KOPT-K1 (cell line): ENCODE data around the gene NHSL2.
"Not testable (repeated sequence)": the region's sequence is repeated elsewhere in the genome, so short reads cannot be mapped to it uniquely, and the experiment has no call there.

Source experiments
- H3K27ac ChIP-seq: fragments of 200-600 bp; sonication (generic); 2 replicates; pipeline ENCODE4 v1.5.1; 2016; ENCODE audit warnings: antibody characterized with exemption, mild to moderate bottlenecking, low read depth, low read length; ENCODE audit not compliant: poor library complexity, severe bottlenecking
- H3K36me3 ChIP-seq: fragments of 200-600 bp; sonication (generic); 2 replicates; pipeline ENCODE4 v1.5.1; 2017; ENCODE audit warnings: antibody characterized with exemption, mild to moderate bottlenecking, low read length, moderate library complexity; ENCODE audit not compliant: insufficient read depth
- H3K9me3 ChIP-seq: fragments of 200-600 bp; sonication (generic); 2 replicates; pipeline ENCODE4 v1.5.1; 2017; ENCODE audit warnings: antibody characterized with exemption, low read length, mild to moderate bottlenecking; ENCODE audit not compliant: insufficient read depth, poor library complexity, severe bottlenecking

Gene NHSL2

GRCh38 chrX:72169008-72169728, 258.5 kb downstream of the NHSL2 start:
- Histone ChIP-seq H3K27ac (peak overlapping the region; percentile 35), H3K9me3 (no peaks in the 10 kb centered on the region), H3K36me3 (no peaks in the 10 kb centered on the region)

GRCh38 chrX:72176289-72176688, 265.6 kb downstream of the NHSL2 start:
- H3K27ac ChIP-seq, H3K9me3 ChIP-seq, H3K36me3 ChIP-seq: not testable (repeated sequence)

GRCh38 chrX:72176981-72177380, 266.3 kb downstream of the NHSL2 start:
- H3K27ac ChIP-seq: no peak overlapping the region
- no peaks in the 10 kb centered on the region for H3K36me3 ChIP-seq

DNA sequence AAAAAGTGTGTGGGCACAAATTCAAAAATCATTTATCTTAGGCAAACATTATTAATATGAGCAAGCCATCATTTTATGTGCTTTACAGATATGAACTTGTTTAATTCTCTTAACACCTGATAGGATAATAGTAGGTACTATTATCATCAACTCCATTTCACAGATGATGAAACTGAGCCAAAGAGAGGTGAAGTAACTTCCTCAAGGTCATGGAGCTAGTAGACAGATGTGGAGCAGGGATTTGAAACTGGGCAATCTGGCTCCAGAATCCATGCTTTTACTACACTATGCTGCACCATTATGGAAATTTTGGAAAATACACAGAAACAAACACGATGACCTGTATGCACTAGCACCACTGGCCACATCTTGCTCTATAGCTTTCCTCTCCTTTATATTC, 269.9 kb downstream of the NHSL2 start:
- no peaks in the 10 kb centered on the region; the same call in 1 of the 2 replicates for H3K36me3 ChIP-seq
- peak overlapping the region; percentile 88 for H3K27ac ChIP-seq
- no peaks in the 10 kb centered on the region for H3K9me3 ChIP-seq

More at GRCh38 chrX:72176981-72177380, 266.3 kb downstream of the NHSL2 start:
- no peaks in the 10 kb centered on the region for H3K9me3 ChIP-seq

GRCh38 chrX:72181178-72182125, 270.8 kb downstream of the NHSL2 start, which contains the start of gene PIN4:
Gene PIN4 (plus strand): TSS chrX:72181757. CDS start chrX:72181786, 29 bp downstream.
- Histone ChIP-seq H3K9me3 (no peaks in the 10 kb centered on the region), H3K36me3 (no peaks in the 10 kb centered on the region; the same call in 1 of the 2 replicates), H3K27ac (peak within 1 kb of the TSS; percentile 88)

DNA sequence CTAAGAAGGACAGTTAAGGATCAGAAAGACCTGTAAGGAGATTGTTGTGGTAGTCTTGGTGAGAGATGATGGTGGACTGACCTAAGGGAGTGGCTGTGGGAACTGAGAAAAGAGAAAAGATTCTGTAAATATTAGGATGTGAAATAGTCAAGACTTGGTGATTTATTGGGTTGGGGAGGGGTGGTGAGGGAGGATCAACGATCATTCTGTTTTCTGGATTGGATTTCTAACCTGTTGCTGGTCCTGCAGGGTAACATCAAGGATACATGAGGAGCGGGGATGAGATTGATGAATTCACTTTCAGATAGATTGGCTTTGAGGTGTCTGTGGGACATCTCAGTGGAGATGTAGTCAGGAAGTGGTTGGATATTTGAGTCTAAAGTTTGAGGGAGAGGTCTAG, 272.3 kb downstream of the NHSL2 start:
- H3K9me3 ChIP-seq: no peaks in the 10 kb centered on the region

DNA sequence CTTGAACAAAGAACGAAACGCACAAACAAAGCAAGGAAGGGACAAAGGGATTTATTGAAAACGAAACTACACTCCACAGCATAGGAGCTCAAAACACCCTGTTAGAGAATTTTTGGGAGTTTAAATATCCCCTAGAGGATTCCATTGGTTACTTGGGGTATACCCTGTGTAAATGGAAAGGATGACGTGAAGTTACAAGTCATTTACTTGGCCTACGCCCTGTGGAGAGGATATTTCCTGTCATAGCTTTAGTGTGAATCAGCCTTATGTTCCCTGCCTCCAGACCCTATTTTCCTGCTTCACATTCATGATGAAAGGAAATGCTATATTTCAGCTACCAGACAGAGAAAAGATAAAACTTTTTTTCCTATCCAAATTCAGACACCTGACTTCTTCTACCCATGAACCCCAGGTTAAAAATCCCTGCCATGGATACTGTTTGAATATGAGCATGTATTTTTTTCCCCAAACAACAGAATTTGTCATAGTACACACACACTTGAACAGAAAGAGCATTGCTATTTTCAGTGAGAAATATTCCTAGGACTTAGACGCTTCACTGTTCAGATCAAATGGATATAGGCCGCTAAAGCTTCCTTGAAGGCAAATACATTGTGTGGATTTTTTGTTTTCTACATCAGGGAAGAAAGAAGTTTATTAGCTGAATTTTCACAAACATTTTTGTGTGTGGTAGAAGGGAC, 291.3 kb downstream of the NHSL2 start:
- H3K9me3 ChIP-seq: no peaks in the 10 kb centered on the region
- H3K27ac ChIP-seq: no peak overlapping the region
- H3K36me3 ChIP-seq: peaks cover 78% of the 10 kb centered on the region

More for the DNA sequence above, 272.3 kb downstream of the NHSL2 start:
- no peak overlapping the region for H3K27ac ChIP-seq
- H3K36me3 ChIP-seq: no peaks in the 10 kb centered on the region; the same call in 1 of the 2 replicates
